GM08714 (cell line): ENCODE measurements around the gene HDX.
A peak's percentile ranks its signal among the peaks of the same experiment; 100 is the strongest.
"Not testable (repeated sequence)": the region's sequence is repeated elsewhere in the genome, so short reads cannot be mapped to it uniquely, and the experiment has no call there.

Experiments
- H3K4me3 ChIP-seq: fragments of 200-500 bp; sonication (Bioruptor generic); 2 replicates; pipeline ENCODE4 v1.5.1; 2014; ENCODE audit warnings: mild to moderate bottlenecking, low read length, inconsistent platforms
- ZNF274 ChIP-seq: IDR thresholded peaks from 2 replicates; pipeline ENCODE4 v1.6.1; 2012; ENCODE audit warnings: mild to moderate bottlenecking, low read depth, low read length

The HDX gene, protein sequence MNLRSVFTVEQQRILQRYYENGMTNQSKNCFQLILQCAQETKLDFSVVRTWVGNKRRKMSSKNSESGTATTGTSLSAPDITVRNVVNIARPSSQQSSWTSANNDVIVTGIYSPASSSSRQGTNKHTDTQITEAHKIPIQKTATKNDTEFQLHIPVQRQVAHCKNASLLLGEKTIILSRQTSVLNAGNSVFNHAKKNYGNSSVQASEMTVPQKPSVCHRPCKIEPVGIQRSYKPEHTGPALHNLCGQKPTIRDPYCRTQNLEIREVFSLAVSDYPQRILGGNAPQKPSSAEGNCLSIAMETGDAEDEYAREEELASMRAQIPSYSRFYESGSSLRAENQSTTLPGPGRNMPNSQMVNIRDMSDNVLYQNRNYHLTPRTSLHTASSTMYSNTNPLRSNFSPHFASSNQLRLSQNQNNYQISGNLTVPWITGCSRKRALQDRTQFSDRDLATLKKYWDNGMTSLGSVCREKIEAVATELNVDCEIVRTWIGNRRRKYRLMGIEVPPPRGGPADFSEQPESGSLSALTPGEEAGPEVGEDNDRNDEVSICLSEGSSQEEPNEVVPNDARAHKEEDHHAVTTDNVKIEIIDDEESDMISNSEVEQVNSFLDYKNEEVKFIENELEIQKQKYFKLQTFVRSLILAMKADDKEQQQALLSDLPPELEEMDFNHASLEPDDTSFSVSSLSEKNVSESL

DNA sequence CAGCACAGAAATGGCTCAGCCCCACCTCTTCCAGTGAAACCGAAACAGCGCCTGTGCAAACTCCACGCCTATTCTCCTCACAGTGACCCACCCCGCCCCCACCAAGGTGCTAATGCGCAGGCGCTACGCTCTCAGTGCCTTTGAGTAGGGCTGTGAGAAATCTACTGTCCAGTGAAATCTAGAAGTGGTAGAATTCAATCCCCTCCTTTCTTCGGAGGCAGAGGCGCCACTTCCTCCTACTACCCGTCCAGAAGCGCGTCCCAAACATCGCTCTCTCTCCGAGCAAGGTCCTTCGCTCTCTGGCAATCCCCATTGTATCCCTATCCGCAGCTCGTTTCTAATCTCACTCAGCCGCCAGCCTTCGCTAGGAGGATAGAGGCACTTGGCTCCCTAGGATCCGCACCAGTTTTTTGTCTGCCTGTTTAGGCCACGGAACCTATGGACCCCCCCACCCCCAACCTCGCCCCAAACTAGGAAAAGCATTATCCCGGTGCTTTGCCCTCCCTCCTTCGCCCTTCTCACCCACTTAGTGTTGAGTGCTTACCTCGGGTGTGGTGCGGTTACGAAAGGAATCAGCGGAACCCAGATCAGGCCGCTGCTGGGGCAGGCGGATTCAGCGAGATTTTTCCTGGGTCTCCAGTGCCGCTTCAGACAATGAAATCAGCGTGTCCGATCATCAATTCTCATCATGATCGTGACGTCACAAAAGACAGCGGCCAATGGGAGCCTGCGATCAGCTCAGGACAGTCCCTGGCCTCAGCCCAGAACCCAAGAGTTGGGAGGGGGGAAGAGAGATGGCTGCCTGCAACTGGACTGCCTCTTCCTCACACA lies at the start of gene HDX:
Gene HDX (minus strand): TSS at position 656 of the 831 bp plus-strand sequence. CDS start 27,056 bp downstream, outside the sequence.
- TF ChIP-seq ZNF274 = no peak
- peak within 1 kb of the TSS; percentile 71 for H3K4me3 ChIP-seq

DNA sequence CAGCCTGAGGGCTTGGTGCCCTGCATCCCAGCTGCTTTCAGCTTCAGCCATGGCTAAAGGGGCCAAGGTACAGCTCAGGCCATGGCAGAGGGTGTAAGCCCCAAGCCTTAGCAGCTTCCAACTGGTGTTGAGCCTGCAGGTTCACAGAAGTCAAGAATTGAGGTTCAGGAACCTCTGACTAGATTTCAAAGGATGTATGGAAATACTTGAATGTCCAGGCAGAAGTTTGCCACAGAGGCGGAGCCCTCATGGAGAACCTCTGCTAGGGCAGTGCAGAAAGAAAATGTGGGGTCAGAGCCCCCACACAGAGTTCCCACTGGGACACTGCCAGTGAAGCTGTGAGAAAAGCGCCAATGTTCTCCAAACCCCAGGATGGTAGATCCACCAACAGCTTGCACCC lies 39.1 kb upstream of the HDX start:
- not testable (repeated sequence) for H3K4me3 ChIP-seq

DNA sequence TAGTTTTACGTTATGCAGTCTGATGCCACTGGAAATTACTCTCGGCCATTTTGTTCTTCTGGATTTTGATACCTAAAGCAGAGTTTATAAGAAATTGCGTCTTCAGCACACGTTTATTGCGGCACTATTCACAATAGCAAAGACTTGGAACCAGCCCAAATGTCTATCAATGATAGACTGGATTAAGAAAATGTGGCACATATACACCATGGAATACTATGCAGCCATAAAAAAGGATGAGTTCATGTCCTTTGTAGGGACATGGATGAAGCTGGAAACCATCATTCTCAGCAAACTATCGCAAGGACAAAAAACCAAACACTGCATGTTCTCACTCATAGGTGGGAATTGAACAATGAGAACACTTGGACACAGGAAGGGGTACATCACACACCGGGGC lies 35.4 kb upstream of the HDX start:
- H3K4me3 ChIP-seq = not testable (repeated sequence)

DNA sequence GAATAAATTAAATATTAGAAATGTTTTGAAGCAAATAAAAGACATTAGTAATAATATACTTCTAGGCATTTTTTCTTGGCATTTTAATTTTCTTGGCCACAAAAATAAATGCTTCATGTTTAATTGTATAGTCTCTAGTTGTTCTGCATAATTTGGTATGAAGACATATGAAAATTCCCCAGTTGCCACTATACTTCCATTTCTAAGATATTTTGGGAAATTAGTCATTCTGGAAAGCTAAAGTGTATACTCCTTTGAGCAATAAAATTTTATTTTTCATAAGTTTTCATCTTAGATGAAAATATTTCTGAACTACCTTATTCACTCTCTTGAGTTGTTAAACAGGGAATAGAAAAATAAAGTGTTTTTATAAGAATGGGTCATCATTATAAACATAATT lies 13.8 kb downstream of the HDX start:
- no peak for TF ChIP-seq ZNF274
- no peak overlapping the region for H3K4me3 ChIP-seq

DNA sequence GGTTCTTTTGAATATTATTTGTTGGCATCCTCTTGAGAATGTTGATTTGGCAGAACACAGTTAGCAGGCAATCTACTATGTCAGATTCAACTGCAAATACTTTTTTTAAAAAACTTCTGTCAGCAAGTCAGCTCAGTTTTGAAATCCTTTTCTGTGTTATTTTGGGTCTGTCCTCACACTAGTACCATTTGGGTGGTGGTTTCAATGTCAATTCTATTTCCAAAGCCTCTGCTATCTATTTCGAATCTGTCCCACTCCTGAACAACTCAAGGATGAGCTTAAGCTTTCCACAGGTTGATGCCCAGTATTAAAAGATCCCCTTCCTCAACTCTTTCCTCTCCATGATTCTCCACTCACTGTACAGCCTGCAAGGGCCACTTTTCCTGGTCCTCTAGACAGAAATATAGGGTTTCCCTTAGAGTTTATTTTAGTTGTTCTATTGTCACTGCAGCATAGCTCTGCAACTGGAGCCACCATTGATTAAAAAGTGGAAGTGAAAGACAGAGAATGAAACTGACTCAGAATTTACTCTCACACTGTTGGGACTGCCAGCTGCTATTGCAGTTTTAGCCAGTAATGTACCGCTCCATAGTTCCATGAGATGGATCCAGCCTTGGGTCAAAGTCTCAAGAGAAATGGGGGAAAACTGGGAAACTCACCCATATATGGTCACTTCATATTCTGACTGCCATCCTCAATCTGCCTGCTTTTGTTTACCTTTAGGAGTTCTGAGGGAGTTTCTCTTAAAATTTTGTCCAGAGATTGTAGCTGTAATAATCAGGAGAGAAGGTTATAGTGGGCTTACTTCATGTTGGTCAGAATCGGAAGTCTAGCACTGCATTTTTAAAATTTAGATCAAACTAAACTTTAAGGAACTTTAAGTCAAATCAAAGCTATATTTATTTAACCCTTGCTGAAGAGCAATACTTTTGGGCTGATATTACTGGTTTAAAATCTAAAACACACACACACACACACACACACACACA lies 14.6 kb downstream of the HDX start:
- no peak for TF ChIP-seq ZNF274
- peak overlapping the region; percentile 34 for H3K4me3 ChIP-seq

DNA sequence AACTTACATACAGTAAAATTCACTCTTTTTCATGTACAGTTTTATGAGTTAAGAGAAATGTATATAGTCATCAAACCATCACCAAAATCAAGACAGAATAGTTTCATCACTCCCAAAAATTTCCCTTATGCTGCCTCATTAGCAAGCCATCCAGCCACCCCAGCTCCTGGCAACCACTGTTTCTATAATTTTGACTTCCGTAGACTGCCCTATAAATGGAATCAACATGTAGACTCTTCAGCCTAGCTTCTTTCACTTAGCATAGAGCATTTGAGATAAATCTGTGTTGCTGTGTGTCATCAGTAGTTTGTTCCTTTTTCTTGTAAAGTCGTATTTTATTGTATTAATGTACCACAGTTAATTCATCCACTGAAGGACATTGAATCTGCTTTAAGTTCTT lies 23.2 kb downstream of the HDX start:
- H3K4me3 ChIP-seq = no peak overlapping the region
- no peak for TF ChIP-seq ZNF274

DNA sequence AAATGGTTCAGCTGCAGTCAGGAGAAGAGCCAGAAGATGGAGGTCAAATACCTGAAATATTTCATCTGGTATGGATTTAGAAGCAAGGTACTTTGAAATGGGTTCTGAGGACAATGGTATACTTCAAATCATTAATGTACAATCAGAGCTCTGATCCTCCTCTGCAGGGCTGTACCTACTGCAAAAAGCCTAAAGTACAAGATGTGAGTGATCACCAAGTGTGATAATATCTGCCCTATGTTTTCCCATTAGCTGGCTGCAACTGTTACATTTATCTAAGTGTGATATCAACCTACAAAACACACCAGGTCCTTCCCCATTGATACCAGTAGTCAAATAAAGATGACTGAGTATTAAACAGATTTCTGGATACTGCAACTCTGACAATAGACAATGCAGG lies 25.1 kb downstream of the HDX start:
- no peak overlapping the region for H3K4me3 ChIP-seq
- TF ChIP-seq ZNF274 = no peak

DNA sequence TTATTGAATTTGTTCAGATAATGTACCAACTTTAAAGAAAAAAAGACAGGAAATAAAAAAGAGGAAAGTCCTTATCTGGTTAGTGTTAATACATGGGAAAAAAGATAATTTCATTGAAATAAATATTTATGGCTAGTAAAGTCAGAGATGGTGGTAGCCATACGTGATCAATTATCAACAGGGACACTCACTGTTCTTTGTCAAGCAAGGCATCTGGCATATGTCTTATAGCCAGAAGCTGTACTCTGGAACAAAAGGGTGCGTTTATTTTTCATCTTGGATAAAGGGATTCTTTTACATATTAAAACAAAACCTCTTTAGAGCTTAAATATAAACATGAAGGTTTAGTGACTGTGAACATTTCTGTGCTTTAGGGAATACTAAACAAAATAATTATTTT lies 26.7 kb downstream of the HDX start:
- TF ChIP-seq ZNF274 = no peak
- H3K4me3 ChIP-seq = no peak overlapping the region

DNA sequence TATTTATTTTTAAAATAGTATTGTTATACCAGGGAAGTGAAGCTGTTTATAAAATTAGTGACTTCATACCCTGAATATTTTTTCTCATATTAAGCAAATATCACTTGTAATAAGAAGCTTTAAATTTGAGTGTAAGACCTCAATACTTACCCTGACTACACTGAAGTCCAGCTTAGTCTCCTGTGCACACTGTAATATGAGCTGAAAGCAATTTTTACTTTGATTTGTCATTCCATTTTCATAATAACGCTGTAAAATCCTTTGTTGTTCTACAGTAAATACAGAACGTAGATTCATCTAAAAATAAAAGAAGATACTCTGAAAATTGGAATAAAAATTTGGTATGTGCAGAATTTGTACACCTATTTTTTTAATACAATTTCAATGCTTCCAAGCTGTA lies 27.2 kb downstream of the HDX start:
- TF ChIP-seq ZNF274 = no peak
- H3K4me3 ChIP-seq = no peak overlapping the region

DNA sequence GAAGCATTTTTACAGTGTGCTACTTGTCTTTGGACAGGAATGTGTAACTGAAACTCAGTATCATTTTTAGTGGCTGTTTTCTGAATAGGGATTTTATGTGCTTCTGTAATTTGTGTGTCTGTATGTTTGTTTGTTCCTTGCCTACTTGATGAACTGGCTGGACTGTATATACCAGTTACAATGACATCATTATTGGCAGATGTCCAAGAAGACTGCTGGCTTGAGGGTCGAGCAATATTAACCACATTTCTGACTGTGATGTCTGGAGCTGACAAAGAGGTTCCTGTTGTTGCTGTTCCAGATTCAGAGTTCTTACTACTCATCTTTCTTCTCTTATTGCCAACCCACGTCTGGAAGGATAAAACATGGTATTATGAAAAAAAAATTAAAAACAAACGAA lies 33.0 kb downstream of the HDX start:
- no peak overlapping the region for H3K4me3 ChIP-seq
- TF ChIP-seq ZNF274 = no peak

DNA sequence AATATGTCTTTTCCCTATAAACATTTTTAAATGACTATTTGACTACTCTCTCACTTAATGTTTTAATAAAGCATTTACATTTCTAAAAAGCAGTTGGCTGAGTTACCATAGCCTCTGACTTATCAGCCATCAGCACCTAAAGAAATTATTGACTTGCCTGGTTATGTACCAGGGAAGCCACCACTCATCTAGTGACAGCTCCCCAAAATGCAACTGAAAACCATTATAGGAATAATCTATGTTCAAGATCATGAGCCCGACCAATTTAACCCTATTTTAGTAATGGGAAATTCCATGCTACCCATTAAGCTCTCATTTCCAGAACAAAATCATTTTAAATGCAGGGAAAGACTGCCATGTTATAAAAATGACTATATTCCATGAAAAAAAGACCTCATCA lies 34.4 kb downstream of the HDX start:
- TF ChIP-seq ZNF274 = no peak
- no peak overlapping the region for H3K4me3 ChIP-seq

DNA sequence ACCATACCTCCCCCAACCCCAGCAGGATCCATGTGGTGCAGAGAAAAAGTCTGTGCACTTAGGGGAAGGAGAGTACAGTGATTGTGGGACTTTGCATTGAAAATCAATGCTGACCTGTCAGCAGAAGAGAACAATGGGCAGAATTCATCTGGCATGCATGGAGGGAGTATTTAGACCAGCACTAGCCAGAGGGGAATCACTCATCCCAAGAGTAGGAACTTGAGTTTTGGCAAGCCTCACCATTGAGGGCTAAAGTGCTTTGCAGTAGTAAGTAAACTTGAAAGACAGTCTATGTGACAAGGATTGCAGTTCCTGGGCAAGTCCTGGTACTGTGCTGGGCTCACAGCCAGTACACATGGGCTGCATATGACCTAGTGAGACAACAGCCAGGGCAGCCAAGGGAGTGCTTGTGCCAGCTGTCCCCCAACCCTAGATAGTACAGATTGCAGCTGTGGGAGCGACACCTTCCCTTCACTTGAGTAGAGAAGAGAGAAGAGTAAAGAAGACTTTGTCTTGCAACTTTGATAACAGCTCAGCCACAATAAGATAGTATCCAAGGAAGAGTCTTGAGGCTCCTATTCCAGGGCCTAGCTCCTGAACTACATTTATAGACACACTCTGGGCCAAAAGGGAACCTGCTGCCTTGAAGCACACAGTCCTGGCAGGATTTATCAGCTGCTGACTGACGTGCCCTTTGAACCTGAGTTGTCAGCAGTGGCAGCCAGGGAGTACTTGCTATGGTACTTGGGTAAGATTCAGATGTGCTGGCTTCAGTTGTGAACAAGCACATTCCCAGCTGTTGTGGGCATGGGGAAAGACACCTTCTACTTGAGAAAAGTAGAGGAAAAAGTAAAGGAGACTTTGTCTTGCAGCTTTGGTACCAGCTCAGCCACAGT lies 48.7 kb downstream of the HDX start:
- H3K4me3 ChIP-seq = no peak overlapping the region
- TF ChIP-seq ZNF274 = no peak

DNA sequence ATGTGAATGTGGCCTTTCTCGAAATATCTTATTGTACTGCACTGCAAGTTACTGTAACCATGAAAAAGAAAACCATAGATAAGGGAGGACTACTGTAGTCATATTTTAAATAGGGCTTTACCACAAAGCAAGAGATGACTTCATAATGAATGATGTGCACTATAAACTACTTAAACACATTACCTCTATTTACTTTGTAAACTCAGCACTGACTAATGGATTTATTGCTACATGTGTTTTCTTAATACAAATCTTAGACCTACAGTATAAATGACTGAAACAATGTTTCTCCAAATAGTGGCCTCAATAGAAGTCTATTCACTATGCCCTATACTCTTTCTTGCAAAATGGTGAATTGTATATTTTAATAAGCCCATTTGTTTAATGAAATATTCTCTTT lies 61.1 kb downstream of the HDX start:
- no peak overlapping the region for H3K4me3 ChIP-seq
- no peak for TF ChIP-seq ZNF274

DNA sequence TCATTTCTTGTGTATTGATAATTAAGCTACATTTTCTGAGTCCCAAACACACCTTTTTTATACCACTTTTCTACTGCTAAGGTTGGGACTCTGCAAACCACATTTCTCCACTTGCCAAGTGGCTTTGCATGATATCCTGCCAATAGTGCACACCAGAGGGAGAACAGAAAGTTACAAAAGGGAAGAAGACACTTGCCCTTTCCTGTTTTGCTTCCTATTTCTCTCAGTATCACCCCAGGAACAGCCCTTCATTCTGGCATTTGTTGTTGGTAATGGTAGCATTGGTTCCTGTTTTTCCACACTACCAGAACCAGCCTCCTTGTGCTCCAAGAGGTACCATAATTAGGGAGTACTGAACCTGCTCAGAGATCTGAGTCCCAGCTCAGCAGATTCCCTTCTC lies 87.1 kb downstream of the HDX start:
- no peak for TF ChIP-seq ZNF274
- no peak overlapping the region for H3K4me3 ChIP-seq
